HCT116 (cell line): ENCODE results near the gene HAPLN2. TPM values are rescaled to one million over a fixed set of nuclear protein-coding genes. Genes with fewer than 3 reads are reported as not detected.

ENCODE experiments used
- ATAC-seq: fragments of 200-7000 bp; cut with Tn5 transposase; 2 replicates; pipeline ENCODE4 v1.9.1; 2020; ENCODE audit warnings: mild to moderate bottlenecking, moderate library complexity
- BruUV-seq: library from RNA; stranded (reverse); fragments of 400-500 nt; replicated peaks from 2 replicates; lab custom pipeline; 2021; lab: Mats Ljungman, UMichigan
- CTCF ChIA-PET: fragments of 300-600 bp; sonication (Branson Sonifier 250); formaldehyde crosslinking; loops from one replicate; lab custom pipeline; 2021; ENCODE audit warnings: antibody characterized with exemption; lab: Charles Lee
- POLR2A ChIA-PET: fragments of 300-600, 350-600 bp; sonication (Branson Sonifier 250); formaldehyde crosslinking; loops from one replicate; lab custom pipeline; 2021; ENCODE audit warnings: antibody characterized with exemption; lab: Charles Lee
- RAD21 ChIA-PET, 2 experiments: fragments of 300-600 bp; sonication (Branson Sonifier 250); formaldehyde crosslinking; loops; one replicate each; lab custom pipeline; 2023; ENCODE audit warnings: low total read pairs in 2 of 2; ENCODE audit not compliant: uncharacterized antibody in 2 of 2, unreplicated experiment in 2 of 2, low non-redundant PET in 1 of 2; lab: Charles Lee
- DNase-seq: peaks from one replicate; pipeline ENCODE4 v3.0.0-alpha.2; 2010; ENCODE audit warnings: low read depth, low spot score
- H2AFZ ChIP-seq: fragments of 200-600 bp; shearing (Covaris generic), sonication (generic); 2 replicates; pipeline ENCODE4 v1.6.1; 2017; ENCODE audit warnings: low read depth, mixed run types, mixed read lengths, antibody characterized with exemption, low read length; ENCODE audit not compliant: poor library complexity, severe bottlenecking
- H3K27ac ChIP-seq: 2 replicates; pipeline ENCODE4 v1.5.1; 2012; ENCODE audit warnings: low read depth, low read length
- H3K27me3 ChIP-seq: fragments of 200-600 bp; sonication (generic); 2 replicates; pipeline ENCODE4 v1.6.1; 2016; ENCODE audit warnings: mixed run types, low read length, mixed read lengths; ENCODE audit not compliant: insufficient read depth
- H3K36me3 ChIP-seq, 2 experiments: fragments of 200-500 bp in 1 of 2; fragments of 200-600 bp in 1 of 2; sonication (Bioruptor generic) in 1 of 2; sonication (generic) in 1 of 2; 2 replicates each; pipeline versions ENCODE4 v1.5.1 to v1.6.1; 2014 to 2016; ENCODE audit warnings: low read length in 2 of 2, inconsistent platforms in 1 of 2, mixed read lengths in 1 of 2, mixed run types in 1 of 2; ENCODE audit not compliant: insufficient read depth in 2 of 2, control insufficient read depth in 1 of 2
- H3K4me1 ChIP-seq, 2 experiments: fragments of 200-600 bp in 1 of 2; sonication (generic) in 1 of 2; 2 replicates each; pipeline versions ENCODE4 v1.5.1 to v1.6.1; 2012 to 2017; ENCODE audit warnings: low read length in 2 of 2, inconsistent platforms in 1 of 2, mild to moderate bottlenecking in 1 of 2, mixed read lengths in 1 of 2, mixed run types in 1 of 2, moderate library complexity in 1 of 2; ENCODE audit not compliant: insufficient read depth in 2 of 2, control insufficient read depth in 1 of 2
- H3K4me2 ChIP-seq: fragments of 200-600 bp; sonication (generic); 2 replicates; pipeline ENCODE4 v1.6.1; 2017; ENCODE audit warnings: mixed run types, low read length, mixed read lengths
- H3K4me3 ChIP-seq, 2 experiments: fragments of 200-600 bp in 1 of 2; sonication (generic) in 1 of 2; replicated peaks in 1 of 2; 2 replicates each; pipeline ENCODE4 v1.5.1; 2011 to 2016; ENCODE audit warnings: low read length in 2 of 2, control low read depth in 1 of 2, low read depth in 1 of 2, mild to moderate bottlenecking in 1 of 2, mixed read lengths in 1 of 2, mixed run types in 1 of 2
- H3K79me2 ChIP-seq: fragments of 200-600 bp; sonication (generic); 2 replicates; pipeline ENCODE4 v1.6.1; 2017; ENCODE audit warnings: mild to moderate bottlenecking, mixed run types, low read length, moderate library complexity, mixed read lengths; ENCODE audit not compliant: insufficient read depth
- H3K9ac ChIP-seq: fragments of 200-600 bp; sonication (generic); 2 replicates; pipeline ENCODE4 v1.6.1; 2016; ENCODE audit warnings: low read length, mixed read lengths
- H3K9me2 ChIP-seq: fragments of 200-600 bp; sonication (generic), shearing (Covaris generic); 2 replicates; pipeline ENCODE4 v1.6.1; 2017; ENCODE audit warnings: mixed run types, mild to moderate bottlenecking, moderate library complexity; ENCODE audit not compliant: insufficient read depth
- H3K9me3 ChIP-seq, 2 experiments: fragments of 200-500 bp in 1 of 2; fragments of 200-600 bp in 1 of 2; sonication (Bioruptor generic) in 1 of 2; sonication (generic) in 1 of 2; 2 replicates each; pipeline ENCODE4 v1.6.1; 2014 to 2017; ENCODE audit warnings: low read length in 2 of 2, mixed read lengths in 2 of 2, inconsistent platforms in 1 of 2, low read depth in 1 of 2, mild to moderate bottlenecking in 1 of 2, mixed run types in 1 of 2, moderate library complexity in 1 of 2; ENCODE audit not compliant: control insufficient read depth in 1 of 2, insufficient read depth in 1 of 2
- H4K20me1 ChIP-seq: fragments of 200-600 bp; sonication (generic), shearing (Covaris generic); 2 replicates; pipeline ENCODE4 v1.6.1; 2017; ENCODE audit warnings: mixed run types, mild to moderate bottlenecking, moderate library complexity; ENCODE audit not compliant: insufficient read depth
- CBX3 ChIP-seq: IDR thresholded peaks from 2 replicates; pipeline ENCODE4 v1.6.1; 2012; ENCODE audit warnings: low read depth
- CEBPB ChIP-seq: IDR thresholded peaks from 2 replicates; pipeline ENCODE4 v1.6.1; 2012; ENCODE audit warnings: low read depth
- ELF1 ChIP-seq: IDR thresholded peaks from 2 replicates; pipeline ENCODE4 v1.6.1; 2012; ENCODE audit warnings: low read depth, borderline replicate concordance
- FOSL1 ChIP-seq: IDR thresholded peaks from 2 replicates; pipeline ENCODE4 v1.6.1; 2012; ENCODE audit warnings: low read depth
- JUND ChIP-seq: IDR thresholded peaks from 2 replicates; pipeline ENCODE4 v1.6.1; 2012
- RAD21 ChIP-seq: IDR thresholded peaks from 2 replicates; pipeline ENCODE4 v1.6.1; 2012; ENCODE audit warnings: low read depth, mild to moderate bottlenecking
- SRF ChIP-seq: IDR thresholded peaks from 2 replicates; pipeline ENCODE4 v1.6.1; 2012; ENCODE audit warnings: low read depth
- TCF7L2 ChIP-seq: IDR thresholded peaks from 2 replicates; pipeline ENCODE4 v1.7.0; 2011; ENCODE audit warnings: borderline replicate concordance, inconsistent platforms; ENCODE audit not compliant: insufficient read depth, insufficient read length; ENCODE audit errors: extremely low read depth
- YY1 ChIP-seq: IDR thresholded peaks from 2 replicates; pipeline ENCODE4 v1.6.1; 2011; ENCODE audit warnings: low read length, low read depth, moderate library complexity, mild to moderate bottlenecking; ENCODE audit not compliant: insufficient replicate concordance; ENCODE audit errors: extremely low read depth
- ZFX ChIP-seq: fragments of 450-650 bp; IDR thresholded peaks from 2 replicates; pipeline ENCODE4 v1.6.1; 2017
- ZNF274 ChIP-seq: fragments of 200-500 bp; sonication (Bioruptor generic); IDR thresholded peaks from 2 replicates; pipeline ENCODE4 v1.6.1; 2014; ENCODE audit warnings: mild to moderate bottlenecking, low read depth, low read length, inconsistent platforms
- intact Hi-C: fragments of 100-400 bp; cut with micrococcal nuclease; formaldehyde crosslinking; loops from 2 replicates; pipeline ENCODE4 v1.10.0; 2022
- total RNA-seq: library from RNA; stranded (reverse); gene quantifications from one replicate; pipeline ENCODE4 v1.2.1, GENCODE V29; 2021; ENCODE audit not compliant: unreplicated experiment
- TF ChIP-seq, protein P1 (sequence below): IDR thresholded peaks from 2 replicates; pipeline ENCODE4 v1.6.1; 2012
- TF ChIP-seq, protein P2 (sequence below): IDR thresholded peaks from 2 replicates; pipeline ENCODE4 v1.6.1; 2011; ENCODE audit warnings: mild to moderate bottlenecking, low read length, moderate library complexity; ENCODE audit not compliant: insufficient replicate concordance; ENCODE audit errors: extremely low read depth

HAPLN2 gene
- total RNA-seq, 1 experiment from 2014 or later = 0.54 TPM

GRCh38 chr1:156664767-156665411 lies 45.7 kb downstream of the HAPLN2 start:
- Histone ChIP-seq H3K9me3 (no peaks in the 10 kb centered on the region), H3K27ac (no peak overlapping the region), H3K4me3 (no peak overlapping the region), H2AFZ (no peak overlapping the region), H3K4me2 (peak overlapping the region; percentile 94), H4K20me1 (no peaks in the 10 kb centered on the region), H3K9me2 (no peaks in the 10 kb centered on the region), H3K27me3 (no peaks in the 10 kb centered on the region), H3K79me2 (peaks cover 13% of the 10 kb centered on the region), H3K36me3 (no peaks in the 10 kb centered on the region), H3K9ac (no peak overlapping the region; the same call in 1 of the 2 replicates), H3K4me1 (peaks cover 35 to 60% of the 10 kb centered on the region in 2 experiments)
- TF ChIP-seq YY1 = no peak
- no peak for TF ChIP-seq ZFX
- TF ChIP-seq ELF1 = no peak
- TF ChIP-seq RAD21 = no peak
- no peak for TF ChIP-seq ZNF274
- TF ChIP-seq CBX3 = no peak
- TF ChIP-seq, protein P1, sequence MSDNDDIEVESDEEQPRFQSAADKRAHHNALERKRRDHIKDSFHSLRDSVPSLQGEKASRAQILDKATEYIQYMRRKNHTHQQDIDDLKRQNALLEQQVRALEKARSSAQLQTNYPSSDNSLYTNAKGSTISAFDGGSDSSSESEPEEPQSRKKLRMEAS = no peak
- TF ChIP-seq CEBPB = no peak
- TF ChIP-seq FOSL1 = no peak
- RAD21 ChIA-PET = no interaction called here
- DNase-seq = no peak
- ATAC-seq = no peak
- BruUV-seq = no TSS peak
- CTCF ChIA-PET = interaction anchor here (2.1 kb wide), 1 partner anchor 24 kb away, joined by 10 read pairs; no protein-coding TSS in a partner anchor
- POLR2A ChIA-PET = interaction anchor here (0.7 kb wide), 1 partner anchor 11 kb away, joined by 3 read pairs; no protein-coding TSS in a partner anchor
- intact Hi-C loops = no loop called here

- Histone ChIP-seq H3K27ac (no peak overlapping the region), H3K4me3 (no peak overlapping the region), H2AFZ (no peak overlapping the region), H3K4me1 (peaks cover 35 to 55% of the 10 kb centered on the region in 2 experiments), H3K27me3 (no peaks in the 10 kb centered on the region), H4K20me1 (no peaks in the 10 kb centered on the region), H3K36me3 (no peaks in the 10 kb centered on the region), H3K9ac (no peak overlapping the region), H3K79me2 (peaks cover 8% of the 10 kb centered on the region)
- DNase-seq (no peak), ATAC-seq (no peak)
- RAD21 ChIA-PET = no interaction called here
- CTCF ChIA-PET = interaction anchor here (1.2 to 2.1 kb wide), 2 partner anchors 24 to 38 kb away, joined by 4 to 10 read pairs; no protein-coding TSS in a partner anchor
- intact Hi-C loops = no loop called here
- POLR2A ChIA-PET = interaction anchor here (0.7 kb wide), 1 partner anchor 10 kb away, joined by 3 read pairs; no protein-coding TSS in a partner anchor
- BruUV-seq = no TSS peak
- TF ChIP-seq ZFX (no peak), FOSL1 (no peak), ZNF274 (no peak), TCF7L2 (no peak), JUND (no peak), YY1 (no peak), SRF (no peak), CEBPB (no peak)
- TF ChIP-seq, protein P2, sequence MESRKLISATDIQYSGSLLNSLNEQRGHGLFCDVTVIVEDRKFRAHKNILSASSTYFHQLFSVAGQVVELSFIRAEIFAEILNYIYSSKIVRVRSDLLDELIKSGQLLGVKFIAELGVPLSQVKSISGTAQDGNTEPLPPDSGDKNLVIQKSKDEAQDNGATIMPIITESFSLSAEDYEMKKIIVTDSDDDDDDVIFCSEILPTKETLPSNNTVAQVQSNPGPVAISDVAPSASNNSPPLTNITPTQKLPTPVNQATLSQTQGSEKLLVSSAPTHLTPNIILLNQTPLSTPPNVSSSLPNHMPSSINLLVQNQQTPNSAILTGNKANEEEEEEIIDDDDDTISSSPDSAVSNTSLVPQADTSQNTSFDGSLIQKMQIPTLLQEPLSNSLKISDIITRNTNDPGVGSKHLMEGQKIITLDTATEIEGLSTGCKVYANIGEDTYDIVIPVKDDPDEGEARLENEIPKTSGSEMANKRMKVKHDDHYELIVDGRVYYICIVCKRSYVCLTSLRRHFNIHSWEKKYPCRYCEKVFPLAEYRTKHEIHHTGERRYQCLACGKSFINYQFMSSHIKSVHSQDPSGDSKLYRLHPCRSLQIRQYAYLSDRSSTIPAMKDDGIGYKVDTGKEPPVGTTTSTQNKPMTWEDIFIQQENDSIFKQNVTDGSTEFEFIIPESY = no peak
- TF ChIP-seq, all 23 proteins: peak for 0
- Histone ChIP-seq H3K4me2 (peak overlapping the region; percentile 94; the same call in 1 of the 2 replicates), H3K9me3 (no peaks in the 10 kb centered on the region), H3K9me2 (no peaks in the 10 kb centered on the region)
Observed at GRCh38 chr1:156665539-156665938, 46.3 kb downstream of the HAPLN2 start.
